SU-DHL-6 (cell line): Measurements from ENCODE around the gene ADAMTS17.

Source experiments
- EZH2phosphoT487 ChIP-seq: fragments of 200-600 bp; sonication (generic), shearing (Covaris generic); conservative IDR thresholded peaks from 2 replicates; pipeline ENCODE4 v1.6.1; 2018; ENCODE audit warnings: mild to moderate bottlenecking, antibody characterized with exemption, low read length, moderate library complexity, mixed read lengths
- TF ChIP-seq, protein P1 (sequence below): fragments of 200-600 bp; sonication (generic); IDR thresholded peaks from one replicate; pipeline ENCODE4 v1.5.1; 2017; ENCODE audit warnings: antibody characterized with exemption, mild to moderate bottlenecking, low read length, moderate library complexity; ENCODE audit not compliant: insufficient read depth, poor library complexity, severe bottlenecking

DNA sequence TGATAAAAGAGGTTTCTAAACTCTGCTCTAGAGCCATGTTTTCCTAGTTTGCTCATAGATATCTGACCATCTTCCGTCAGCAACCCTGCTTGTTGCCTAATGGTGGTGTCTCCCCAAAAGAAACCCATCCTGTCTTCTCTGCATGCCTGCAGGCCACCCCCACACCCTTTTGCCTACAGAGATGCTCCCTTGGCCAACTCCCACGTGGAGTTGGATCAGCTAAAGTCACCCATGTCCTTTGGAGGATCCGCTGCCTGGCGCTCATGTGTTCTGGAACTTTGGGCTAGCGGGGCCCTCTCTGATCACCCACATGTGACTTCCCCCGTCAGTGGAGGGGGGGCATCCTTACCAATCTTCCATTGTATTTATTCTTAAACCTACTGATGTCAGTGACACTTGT lies 185.6 kb downstream of the ADAMTS17 start:
- TF ChIP-seq, protein P1, sequence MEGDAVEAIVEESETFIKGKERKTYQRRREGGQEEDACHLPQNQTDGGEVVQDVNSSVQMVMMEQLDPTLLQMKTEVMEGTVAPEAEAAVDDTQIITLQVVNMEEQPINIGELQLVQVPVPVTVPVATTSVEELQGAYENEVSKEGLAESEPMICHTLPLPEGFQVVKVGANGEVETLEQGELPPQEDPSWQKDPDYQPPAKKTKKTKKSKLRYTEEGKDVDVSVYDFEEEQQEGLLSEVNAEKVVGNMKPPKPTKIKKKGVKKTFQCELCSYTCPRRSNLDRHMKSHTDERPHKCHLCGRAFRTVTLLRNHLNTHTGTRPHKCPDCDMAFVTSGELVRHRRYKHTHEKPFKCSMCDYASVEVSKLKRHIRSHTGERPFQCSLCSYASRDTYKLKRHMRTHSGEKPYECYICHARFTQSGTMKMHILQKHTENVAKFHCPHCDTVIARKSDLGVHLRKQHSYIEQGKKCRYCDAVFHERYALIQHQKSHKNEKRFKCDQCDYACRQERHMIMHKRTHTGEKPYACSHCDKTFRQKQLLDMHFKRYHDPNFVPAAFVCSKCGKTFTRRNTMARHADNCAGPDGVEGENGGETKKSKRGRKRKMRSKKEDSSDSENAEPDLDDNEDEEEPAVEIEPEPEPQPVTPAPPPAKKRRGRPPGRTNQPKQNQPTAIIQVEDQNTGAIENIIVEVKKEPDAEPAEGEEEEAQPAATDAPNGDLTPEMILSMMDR, result no peak
- TF ChIP-seq EZH2phosphoT487, result no peak
